Measurements from ENCODE around the gene OBP2B. TPM values are rescaled to one million over a fixed set of nuclear protein-coding genes. Genes with fewer than 3 reads are reported as not detected.
"Not testable (repeated sequence)": the region's sequence is repeated elsewhere in the genome, so short reads cannot be mapped to it uniquely, and the experiment has no call there.

Gene OBP2B
- total RNA-seq, 2 experiments from 2014 or later, result not detected

DNA sequence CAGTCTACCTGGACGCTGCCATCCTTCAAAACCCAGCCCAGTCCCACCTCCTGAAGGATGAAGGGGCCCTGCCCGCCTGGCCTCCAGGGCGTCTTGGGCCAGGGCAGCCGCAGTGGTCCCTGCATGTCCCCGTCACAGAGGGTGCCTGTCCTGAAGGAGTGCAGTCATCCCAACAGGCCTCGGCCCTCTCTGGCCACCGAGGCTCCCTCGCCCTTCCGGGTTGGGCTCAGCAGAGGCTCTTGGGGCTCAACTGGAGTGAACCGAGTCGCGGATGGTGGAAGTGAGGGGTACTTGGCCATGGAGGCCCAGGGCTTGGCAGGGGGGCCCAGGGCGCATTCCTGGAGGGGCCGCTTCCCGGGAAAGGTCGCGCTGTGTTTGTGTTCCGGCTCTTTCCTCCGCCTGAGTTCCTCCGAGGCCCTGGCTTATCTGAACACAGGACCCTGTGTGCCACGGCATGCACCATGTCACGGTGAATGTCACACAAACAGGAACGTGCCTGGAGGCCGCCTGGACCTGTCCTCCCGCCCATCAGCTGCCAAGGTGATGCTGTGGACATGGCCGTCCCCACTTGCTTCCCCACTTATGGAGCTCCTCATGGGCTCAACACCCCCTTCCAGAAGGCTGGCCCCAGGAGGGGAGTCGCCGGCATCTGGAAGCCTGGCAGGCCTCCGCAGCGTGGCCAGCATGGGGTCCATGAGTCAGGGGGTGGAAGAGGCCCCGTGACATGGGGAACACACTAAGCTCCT lies 25.7 kb upstream of the OBP2B start:
- Mint-ChIP-seq H3K4me3 (no peak overlapping the region), H3K9me3 (no peaks in the 10 kb centered on the region), H3K27ac (no peak overlapping the region), H3K27me3 (peaks cover 10% of the 10 kb centered on the region), H3K36me3 (ENCODE audit: low read depth) (no peaks in the 10 kb centered on the region), H3K4me1 (peaks cover 5% of the 10 kb centered on the region)
- DNase-seq, result no peak
- CTCF ChIA-PET, result no interaction called here
- POLR2A ChIA-PET, result no interaction called here

DNA sequence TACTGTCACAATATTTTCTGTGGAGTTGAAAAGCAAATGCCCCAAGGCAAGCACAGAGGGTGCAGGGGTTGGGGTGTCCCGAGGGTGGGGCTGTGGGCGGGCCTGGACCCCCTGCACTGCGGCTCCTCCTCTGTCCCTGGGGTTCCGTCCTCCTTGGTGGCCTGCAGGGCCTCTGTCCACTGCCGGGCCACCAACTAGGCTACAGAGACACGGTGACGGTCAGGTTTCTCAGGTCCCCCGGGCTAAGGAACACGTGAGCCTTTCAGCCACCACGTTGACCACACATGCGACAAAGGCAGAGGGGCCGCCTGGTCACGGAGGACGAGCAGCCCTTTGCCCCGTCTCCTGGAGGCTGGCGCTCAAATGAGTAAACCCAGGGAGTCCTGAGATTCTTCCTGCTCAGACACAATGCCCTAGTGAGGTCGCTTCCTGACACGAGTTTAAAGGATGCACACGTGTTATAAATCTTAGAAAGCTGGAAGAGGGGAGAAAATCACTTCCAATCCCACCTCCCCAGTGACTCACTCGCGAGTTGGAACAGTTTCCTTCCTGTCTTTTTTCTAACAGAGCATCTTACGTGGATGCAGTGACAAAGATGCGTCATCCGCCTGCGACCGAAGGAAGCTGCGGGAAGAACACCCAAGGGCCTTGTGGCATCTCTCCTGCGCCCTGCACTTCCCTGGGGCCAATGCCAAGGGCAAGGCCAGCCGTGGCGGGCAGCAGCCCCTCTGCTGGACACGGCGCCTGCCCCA lies 24.8 kb upstream of the OBP2B start:
- Mint-ChIP-seq H3K4me3 (no peak overlapping the region), H3K27me3 (peaks cover 7% of the 10 kb centered on the region), H3K9me3 (no peaks in the 10 kb centered on the region), H3K4me1 (peaks cover 3% of the 10 kb centered on the region), H3K36me3 (ENCODE audit: low read depth) (no peaks in the 10 kb centered on the region), H3K27ac (no peak overlapping the region)
- ChIA-PET CTCF (no interaction called here), POLR2A (no interaction called here)
- no peak for DNase-seq

DNA sequence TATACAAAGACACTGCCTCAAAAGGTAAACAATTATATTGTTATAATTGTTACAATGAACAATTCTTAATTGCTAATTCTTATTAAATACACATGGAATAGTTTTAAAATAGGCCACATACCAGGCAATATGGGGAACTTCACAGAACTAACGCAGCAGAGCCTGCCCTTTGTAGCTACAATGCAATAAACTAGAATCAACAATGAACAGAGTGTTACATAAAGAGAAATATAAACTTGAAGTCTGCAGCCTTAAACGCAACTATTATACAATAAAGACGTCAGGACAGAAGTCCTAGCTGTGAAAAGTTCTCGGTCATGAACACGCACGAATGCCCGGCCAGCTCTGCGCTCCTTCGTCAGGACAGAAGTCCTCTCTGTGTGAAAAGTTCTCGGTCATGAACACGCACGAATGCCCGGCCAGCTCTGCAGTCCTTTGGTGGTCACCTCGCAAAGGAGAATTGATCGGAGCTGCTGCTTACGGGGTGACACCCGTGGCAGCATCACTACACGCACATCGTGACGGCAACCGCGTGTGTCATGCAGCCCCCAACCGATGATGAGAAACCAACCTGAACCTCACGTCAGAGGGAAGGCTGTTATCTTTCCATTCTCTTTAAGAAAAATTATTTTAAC lies 23.0 kb upstream of the OBP2B start:
- H3K9me3 Mint-ChIP-seq; H3K27ac Mint-ChIP-seq; POLR2A ChIA-PET; H3K36me3 Mint-ChIP-seq (ENCODE audit: low read depth); DNase-seq; H3K4me3 Mint-ChIP-seq; CTCF ChIA-PET; H3K27me3 Mint-ChIP-seq; H3K4me1 Mint-ChIP-seq: not testable (repeated sequence)

DNA sequence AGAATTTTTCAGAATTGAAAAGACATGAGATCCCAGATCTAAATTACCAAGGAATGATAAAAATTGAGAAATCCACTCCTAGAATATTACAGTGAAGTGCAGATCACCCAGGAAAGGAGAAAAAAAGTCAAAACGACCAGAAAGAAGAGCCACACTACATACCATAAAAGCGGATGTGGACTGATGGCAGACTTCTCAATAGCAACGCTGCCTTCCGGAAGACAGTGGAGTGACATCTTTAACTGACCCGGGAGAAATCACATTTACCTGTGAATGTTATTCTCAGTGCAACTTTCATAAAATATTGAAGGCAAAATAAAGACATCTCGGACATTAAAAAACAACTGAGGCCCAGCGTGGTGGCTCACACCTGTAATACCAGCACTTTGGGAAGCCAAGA lies 21.5 kb upstream of the OBP2B start:
- CTCF ChIA-PET; H3K36me3 Mint-ChIP-seq (ENCODE audit: low read depth); DNase-seq; H3K27me3 Mint-ChIP-seq; POLR2A ChIA-PET; H3K4me1 Mint-ChIP-seq; H3K9me3 Mint-ChIP-seq; H3K27ac Mint-ChIP-seq; H3K4me3 Mint-ChIP-seq: not testable (repeated sequence)

DNA sequence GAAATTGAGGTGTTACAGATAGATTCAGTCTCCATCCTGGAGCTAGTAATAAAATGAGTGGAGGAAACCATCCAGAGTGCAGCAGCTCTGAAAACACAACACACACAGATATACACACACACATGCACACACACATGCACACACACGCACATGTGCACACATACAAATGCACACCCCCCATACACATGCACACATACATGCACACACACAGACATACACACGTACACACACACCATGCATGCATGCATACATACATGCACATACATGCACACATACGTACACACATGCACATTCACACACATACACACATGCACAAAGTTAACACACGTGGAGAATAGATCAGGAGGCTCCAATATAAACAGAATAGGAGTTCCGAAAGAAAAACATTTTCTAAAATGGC lies 21.0 kb upstream of the OBP2B start:
- POLR2A ChIA-PET, result no interaction called here
- no peak overlapping the region for H3K4me3 Mint-ChIP-seq
- DNase-seq, result no peak
- H3K4me1 Mint-ChIP-seq, result no peaks in the 10 kb centered on the region
- no peaks in the 10 kb centered on the region for H3K36me3 Mint-ChIP-seq (ENCODE audit: low read depth)
- no peaks in the 10 kb centered on the region for H3K9me3 Mint-ChIP-seq
- CTCF ChIA-PET, result no interaction called here
- no peaks in the 10 kb centered on the region for H3K27me3 Mint-ChIP-seq
- H3K27ac Mint-ChIP-seq, result no peak overlapping the region

DNA sequence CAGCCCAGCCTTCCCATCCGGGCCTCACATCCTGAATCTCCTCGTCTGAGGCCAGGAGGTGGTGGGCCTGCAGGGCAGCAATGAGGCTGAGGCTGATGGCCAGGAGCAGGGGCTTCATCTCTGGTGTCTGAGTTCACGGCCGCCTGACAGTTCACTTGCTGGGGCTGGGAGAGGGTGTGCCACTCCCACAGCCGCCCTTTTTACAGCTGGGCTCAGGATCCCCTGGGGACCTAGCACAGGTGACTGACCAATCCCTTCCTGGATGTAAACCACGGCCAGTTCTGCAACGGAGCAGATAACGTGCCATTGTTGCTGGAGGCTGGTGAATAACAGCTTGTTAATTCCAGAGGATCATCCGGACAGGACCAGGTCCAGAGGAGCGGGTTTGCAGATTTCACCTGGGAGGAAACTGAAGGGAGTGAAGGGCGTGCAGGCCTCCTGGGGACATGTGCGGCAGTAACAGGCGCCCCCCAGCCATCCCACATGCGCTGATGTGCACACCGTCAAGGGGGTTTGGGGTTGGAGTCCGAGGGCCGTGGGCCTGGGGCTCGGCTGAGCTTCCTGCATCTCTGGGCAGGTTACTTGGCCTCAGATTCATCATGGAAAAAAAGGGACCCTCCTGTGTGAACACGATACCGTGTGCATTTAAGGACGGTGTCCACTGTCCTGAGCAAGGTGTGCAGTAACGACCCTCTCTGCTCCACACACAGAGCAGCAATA lies 19.6 kb upstream of the OBP2B start:
- H3K9me3 Mint-ChIP-seq; H3K4me3 Mint-ChIP-seq; H3K27ac Mint-ChIP-seq; POLR2A ChIA-PET; CTCF ChIA-PET; DNase-seq; H3K4me1 Mint-ChIP-seq; H3K27me3 Mint-ChIP-seq; H3K36me3 Mint-ChIP-seq (ENCODE audit: low read depth): not testable (repeated sequence)

DNA sequence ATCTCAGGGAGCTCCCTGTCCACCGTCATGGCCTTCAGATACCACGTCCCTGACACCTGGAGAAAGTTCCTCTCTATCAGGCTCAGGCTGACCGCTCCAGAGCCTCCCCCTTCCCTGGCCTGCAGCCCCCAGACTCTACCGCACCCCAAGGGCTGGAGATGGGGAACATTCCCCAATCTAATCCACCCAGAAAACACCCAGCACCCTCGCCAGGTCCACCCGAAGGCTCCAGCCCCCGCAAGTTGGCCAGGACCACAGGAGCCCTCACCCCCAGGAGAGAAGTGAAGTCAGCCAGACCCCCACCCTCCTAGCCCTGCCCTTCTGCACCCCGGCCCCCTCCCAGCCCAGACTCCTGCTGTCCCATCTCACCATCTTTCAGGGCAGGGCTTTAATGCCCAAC lies 18.9 kb upstream of the OBP2B start:
- H3K9me3 Mint-ChIP-seq; DNase-seq; H3K36me3 Mint-ChIP-seq (ENCODE audit: low read depth); POLR2A ChIA-PET; CTCF ChIA-PET; H3K4me3 Mint-ChIP-seq; H3K27me3 Mint-ChIP-seq; H3K4me1 Mint-ChIP-seq; H3K27ac Mint-ChIP-seq: not testable (repeated sequence)

GRCh38 chr9:133227242-133227860 lies 18.3 kb upstream of the OBP2B start:
- POLR2A ChIA-PET, result no interaction called here
- CTCF ChIA-PET, result no interaction called here
- no peaks in the 10 kb centered on the region for H3K4me1 Mint-ChIP-seq
- no peak overlapping the region for H3K27ac Mint-ChIP-seq
- H3K27me3 Mint-ChIP-seq, result peaks cover 6% of the 10 kb centered on the region
- no peaks in the 10 kb centered on the region for H3K9me3 Mint-ChIP-seq
- no peaks in the 10 kb centered on the region for H3K36me3 Mint-ChIP-seq (ENCODE audit: low read depth)
- H3K4me3 Mint-ChIP-seq, result no peak overlapping the region
- no peak for DNase-seq

DNA sequence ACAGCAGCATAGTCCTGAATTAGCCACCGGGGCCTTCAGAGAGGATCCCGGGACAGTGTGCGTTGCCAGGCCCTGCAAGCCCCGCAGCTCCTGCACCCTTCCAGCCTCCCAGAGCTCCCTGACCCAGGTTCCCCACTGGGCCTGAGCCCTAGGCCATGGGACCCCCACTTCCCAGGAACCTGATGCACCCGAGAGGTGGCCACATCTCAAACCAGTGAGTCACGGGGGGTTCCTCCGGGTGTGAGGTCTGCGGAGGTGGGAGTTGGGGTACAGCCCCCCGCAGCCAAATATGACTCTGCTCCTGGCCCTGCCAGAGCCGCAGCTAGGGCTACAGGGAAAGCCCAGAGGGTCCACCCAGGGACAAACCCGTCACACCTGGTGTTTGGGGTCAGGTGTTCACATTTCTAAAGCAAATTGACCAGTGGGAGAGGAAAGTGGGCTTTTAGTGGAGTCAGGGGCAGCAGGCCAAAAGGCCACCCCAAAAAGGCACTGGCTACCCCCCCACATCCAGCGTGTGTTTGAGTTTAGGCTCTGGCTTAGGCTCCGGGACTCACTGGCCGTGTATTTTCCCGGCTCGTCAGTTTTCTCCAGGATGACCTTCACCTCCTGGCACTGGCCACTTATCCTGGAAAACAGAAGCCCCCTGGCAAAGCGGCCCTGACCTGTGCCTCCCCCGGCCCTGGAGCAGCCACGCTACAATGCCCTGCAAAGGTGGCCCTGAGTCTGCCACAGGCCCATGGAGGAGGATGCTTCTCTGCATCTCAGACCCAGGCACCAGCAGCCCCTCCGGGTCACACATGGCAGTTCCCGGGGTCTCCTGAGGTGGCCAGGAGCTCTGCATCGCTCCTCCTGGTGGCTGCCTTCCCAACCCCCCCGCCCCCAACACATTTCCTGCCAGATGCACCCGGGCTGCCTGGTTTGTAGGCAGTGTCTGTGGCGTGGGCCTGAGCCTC lies 17.4 kb upstream of the OBP2B start:
- Mint-ChIP-seq H3K27me3 (peaks cover 7% of the 10 kb centered on the region), H3K27ac (no peak overlapping the region), H3K9me3 (no peaks in the 10 kb centered on the region), H3K36me3 (ENCODE audit: low read depth) (no peaks in the 10 kb centered on the region), H3K4me1 (peaks cover under 1% of the 10 kb centered on the region), H3K4me3 (no peak overlapping the region)
- DNase-seq, result no peak
- ChIA-PET CTCF (no interaction called here), POLR2A (no interaction called here)

GRCh38 chr9:133225171-133226011 lies 16.3 kb upstream of the OBP2B start:
- POLR2A ChIA-PET, result no interaction called here
- Mint-ChIP-seq H3K4me3 (no peak overlapping the region), H3K27ac (no peak overlapping the region), H3K36me3 (ENCODE audit: low read depth) (no peaks in the 10 kb centered on the region), H3K27me3 (peaks cover 15% of the 10 kb centered on the region), H3K9me3 (no peaks in the 10 kb centered on the region), H3K4me1 (peaks cover 4% of the 10 kb centered on the region)
- DNase-seq, result no peak
- CTCF ChIA-PET, result no interaction called here

DNA sequence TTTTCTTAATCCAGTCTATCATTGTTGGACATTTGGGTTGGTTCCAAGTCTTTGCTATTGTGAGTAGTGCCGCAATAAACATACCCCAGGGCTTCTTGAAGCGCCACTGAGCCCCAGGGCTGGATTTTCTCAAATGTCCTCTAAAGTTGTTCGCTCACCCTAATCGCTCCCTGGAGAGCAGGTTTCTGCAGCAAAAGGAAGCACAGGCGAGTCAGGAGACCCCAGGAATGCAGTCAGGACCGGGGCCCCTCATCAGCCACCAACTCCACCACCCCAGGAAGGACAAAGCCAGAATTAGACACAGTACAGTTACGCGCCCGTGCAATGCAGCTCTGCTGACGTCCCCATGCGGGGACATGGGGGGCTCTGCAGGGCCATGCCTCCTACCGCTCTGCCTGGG lies 15.7 kb upstream of the OBP2B start:
- H3K36me3 Mint-ChIP-seq (ENCODE audit: low read depth), result no peaks in the 10 kb centered on the region
- peaks cover 18% of the 10 kb centered on the region for H3K27me3 Mint-ChIP-seq
- CTCF ChIA-PET, result no interaction called here
- DNase-seq, result no peak
- H3K4me1 Mint-ChIP-seq, result peaks cover 4% of the 10 kb centered on the region
- H3K4me3 Mint-ChIP-seq, result no peak overlapping the region
- no peaks in the 10 kb centered on the region for H3K9me3 Mint-ChIP-seq
- H3K27ac Mint-ChIP-seq, result no peak overlapping the region
- POLR2A ChIA-PET, result no interaction called here
